Glutamatergic neuron (in vitro differentiated cells): ENCODE measurements around the gene VAV2. TPM values are rescaled to one million over a fixed set of nuclear protein-coding genes. Genes with fewer than 3 reads are reported as not detected.

Source experiments
- DNase-seq: peaks from one replicate; pipeline ENCODE4 v3.0.0; 2022
- H3K27ac Mint-ChIP-seq: one replicate; pipeline ENCODE4 v1.8.0; 2020; ENCODE audit warnings: mild to moderate bottlenecking, mixed read lengths, inconsistent platforms; ENCODE audit not compliant: unreplicated experiment
- H3K27me3 Mint-ChIP-seq: one replicate; pipeline ENCODE4 v1.8.0; 2020; ENCODE audit warnings: mild to moderate bottlenecking, moderate library complexity, mixed read lengths, inconsistent platforms; ENCODE audit not compliant: unreplicated experiment
- H3K36me3 Mint-ChIP-seq: one replicate; pipeline ENCODE4 v1.8.0; 2020; ENCODE audit warnings: mild to moderate bottlenecking, mixed read lengths, inconsistent platforms; ENCODE audit not compliant: unreplicated experiment
- H3K4me1 Mint-ChIP-seq: one replicate; pipeline ENCODE4 v1.8.0; 2020; ENCODE audit warnings: mild to moderate bottlenecking, low read depth, mixed read lengths, inconsistent platforms; ENCODE audit not compliant: unreplicated experiment
- H3K4me3 Mint-ChIP-seq: one replicate; pipeline ENCODE4 v1.8.0; 2020; ENCODE audit warnings: mild to moderate bottlenecking, mixed read lengths, inconsistent platforms; ENCODE audit not compliant: unreplicated experiment
- H3K9me3 Mint-ChIP-seq: one replicate; pipeline ENCODE4 v1.8.0; 2020; ENCODE audit warnings: mild to moderate bottlenecking, moderate library complexity, mixed read lengths, inconsistent platforms; ENCODE audit not compliant: unreplicated experiment
- CTCF ChIP-seq: fragments of 200-600 bp; sonication (generic); IDR thresholded peaks from one replicate; pipeline ENCODE4 v1.5.0; 2021; ENCODE audit not compliant: partially characterized antibody, unreplicated experiment
- total RNA-seq: library from RNA; stranded (reverse); fragmentation: NEBNext Ultra II Directional; extraction: Animal tissue kit (Norgen Biotek cat#: 25700); gene quantifications from one replicate; pipeline ENCODE4 v1.2.1, GENCODE V29; 2021; ENCODE audit not compliant: unreplicated experiment

The VAV2 gene
- total RNA-seq, 1 donor from 2014 or later = 270 TPM

DNA sequence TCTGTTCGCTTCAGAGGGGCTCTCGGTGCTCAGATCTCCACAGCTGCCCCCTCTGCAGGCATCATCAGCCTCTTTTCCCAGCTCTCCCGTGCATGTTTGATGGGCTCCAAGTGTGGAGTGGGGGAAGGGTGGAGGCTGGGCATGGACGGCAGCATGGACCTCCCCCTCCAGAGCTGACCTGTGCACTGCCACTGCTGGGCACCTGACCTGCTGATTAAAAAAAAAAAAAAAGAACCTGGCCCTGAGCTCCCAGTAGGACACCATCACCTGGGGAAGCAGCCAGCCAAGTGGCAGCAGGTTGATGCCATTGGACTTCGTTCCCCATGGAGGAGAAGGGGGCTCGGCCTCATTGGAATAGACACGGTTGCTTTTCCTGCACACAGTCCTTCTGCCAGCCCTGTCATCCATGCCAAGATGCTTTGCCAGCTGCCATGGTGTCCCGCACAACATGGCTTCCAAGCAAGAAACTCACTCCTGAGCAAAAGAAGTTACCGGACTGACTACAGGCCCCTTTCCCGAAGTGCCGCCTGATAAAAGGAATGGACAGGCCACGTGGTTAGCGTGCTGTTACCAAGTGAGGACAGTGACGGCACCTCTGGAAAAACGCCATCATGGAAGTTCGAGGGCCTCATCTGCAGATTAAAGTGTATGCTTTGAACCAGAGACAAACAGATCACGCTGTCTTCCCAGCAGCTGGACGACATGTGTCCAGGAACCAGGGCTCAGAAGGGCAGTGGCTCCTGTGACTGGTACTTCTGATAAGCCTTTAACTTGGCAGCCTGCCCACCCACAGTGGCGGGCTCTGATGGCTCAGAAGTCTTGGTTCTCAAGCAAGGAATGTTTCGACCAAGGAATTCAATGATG, 18.4 kb upstream of the VAV2 start:
- Mint-ChIP-seq H3K36me3 (peaks cover 4% of the 10 kb centered on the region), H3K4me1 (no peaks in the 10 kb centered on the region), H3K27me3 (peaks cover 17% of the 10 kb centered on the region), H3K9me3 (peaks cover 20% of the 10 kb centered on the region), H3K4me3 (no peak overlapping the region), H3K27ac (no peak overlapping the region)
- DNase-seq = no peak
- TF ChIP-seq CTCF = no peak

- Mint-ChIP-seq H3K27ac (no peak overlapping the region), H3K9me3 (peaks cover 12% of the 10 kb centered on the region), H3K27me3 (peaks cover 12% of the 10 kb centered on the region), H3K4me3 (no peak overlapping the region), H3K36me3 (no peaks in the 10 kb centered on the region), H3K4me1 (no peaks in the 10 kb centered on the region)
- no peak for TF ChIP-seq CTCF
- DNase-seq = no peak
Observed at GRCh38 chr9:134007571-134007970, 15.4 kb upstream of the VAV2 start.

- Mint-ChIP-seq H3K4me1 (no peaks in the 10 kb centered on the region), H3K27me3 (peaks cover 12% of the 10 kb centered on the region), H3K9me3 (peaks cover 13% of the 10 kb centered on the region), H3K36me3 (no peaks in the 10 kb centered on the region), H3K27ac (no peak overlapping the region), H3K4me3 (no peak overlapping the region)
- no peak for TF ChIP-seq CTCF
- no peak for DNase-seq
Observed at GRCh38 chr9:134007150-134007549, 15.0 kb upstream of the VAV2 start.

GRCh38 chr9:134005381-134005780, 13.3 kb upstream of the VAV2 start:
- peaks cover 6% of the 10 kb centered on the region for H3K9me3 Mint-ChIP-seq
- no peak overlapping the region for H3K27ac Mint-ChIP-seq
- H3K27me3 Mint-ChIP-seq = peaks cover 10% of the 10 kb centered on the region
- no peaks in the 10 kb centered on the region for H3K36me3 Mint-ChIP-seq
- no peak for DNase-seq
- H3K4me3 Mint-ChIP-seq = no peak overlapping the region
- no peaks in the 10 kb centered on the region for H3K4me1 Mint-ChIP-seq
- TF ChIP-seq CTCF = no peak

DNA sequence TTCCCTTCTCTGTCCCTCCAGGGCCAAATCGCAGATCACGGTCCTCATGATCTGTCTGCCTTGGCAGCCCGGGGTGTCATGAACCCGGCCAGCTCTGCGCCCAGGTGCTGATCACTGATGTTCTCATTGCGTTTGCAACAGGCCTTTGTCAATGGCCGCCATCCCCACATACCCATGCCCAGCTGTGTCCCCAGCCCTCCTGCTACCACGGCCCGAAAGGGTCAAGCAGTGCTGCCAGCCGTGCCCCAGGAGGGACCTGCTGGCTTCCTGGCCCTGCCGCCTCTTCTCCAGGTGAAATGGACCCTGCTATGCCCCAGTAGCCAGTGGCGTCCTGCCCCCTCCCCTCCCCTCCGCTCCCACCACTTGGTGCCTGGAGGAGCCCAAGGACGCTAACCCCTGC, 12.8 kb upstream of the VAV2 start:
- Mint-ChIP-seq H3K4me1 (no peaks in the 10 kb centered on the region), H3K27ac (no peak overlapping the region), H3K36me3 (no peaks in the 10 kb centered on the region), H3K27me3 (peaks cover 9% of the 10 kb centered on the region), H3K9me3 (peaks cover 4% of the 10 kb centered on the region), H3K4me3 (no peak overlapping the region)
- TF ChIP-seq CTCF = no peak
- DNase-seq = no peak
